Measurements from ENCODE around the gene MARCKS.
A peak's percentile ranks its signal among the peaks of the same experiment; 100 is the strongest.

MARCKS gene

GRCh38 chr6:113846577-113846976 lies 10.6 kb upstream of the MARCKS start:
- Histone ChIP-seq H3K27ac (ENCODE audit: extremely low read depth, low read depth, low read length) (no peak overlapping the region), H3K9me3 (ENCODE audit: control insufficient read depth, insufficient read depth, low read depth, low read length) (no peaks in the 10 kb centered on the region), H3K36me3 (ENCODE audit: control insufficient read depth in 2 of 2, insufficient read depth in 1 of 2, low read length in 2 of 2) (no peaks in the 10 kb centered on the region), H3K4me1 (ENCODE audit: control insufficient read depth, insufficient read depth, low read length) (no peaks in the 10 kb centered on the region), H3K4me3 (ENCODE audit: low read depth, low read length) (no peak overlapping the region)
- ChIA-PET POLR2A (interaction anchor here (0.6 to 2.0 kb wide), 2 partner anchors 12 to 227 kb away, joined by 3 to 8 read pairs; no protein-coding TSS in a partner anchor), CTCF (interaction anchor here (0.7 to 1.3 kb wide), 4 partner anchors 8 to 33 kb away, joined by 3 to 4 read pairs (median 3); no protein-coding TSS in a partner anchor)
- TF ChIP-seq IKZF3 (tag by site-specific recombination; IDR thresholded peaks at IDR 0.05) (no peak), ZNF837 (tag by site-specific recombination; IDR thresholded peaks at IDR 0.05) (no peak), ZNF138 (tag by site-specific recombination; IDR thresholded peaks at IDR 0.05; ENCODE audit: borderline replicate concordance) (no peak), ZNF768 (tag by site-specific recombination; IDR thresholded peaks at IDR 0.05) (no peak), KLF1 (tag by site-specific recombination; IDR thresholded peaks at IDR 0.05) (no peak), ZNF776 (tag by site-specific recombination; IDR thresholded peaks at IDR 0.05; ENCODE audit: borderline replicate concordance) (no peak), ZNF529 (tag by site-specific recombination; IDR thresholded peaks at IDR 0.05; ENCODE audit: insufficient replicate concordance) (no peak), ZXDB (tag by site-specific recombination; IDR thresholded peaks at IDR 0.05) (no peak), ZNF221 (tag by site-specific recombination; IDR thresholded peaks at IDR 0.05; ENCODE audit: borderline replicate concordance) (no peak)
- TF ChIP-seq, protein P1, sequence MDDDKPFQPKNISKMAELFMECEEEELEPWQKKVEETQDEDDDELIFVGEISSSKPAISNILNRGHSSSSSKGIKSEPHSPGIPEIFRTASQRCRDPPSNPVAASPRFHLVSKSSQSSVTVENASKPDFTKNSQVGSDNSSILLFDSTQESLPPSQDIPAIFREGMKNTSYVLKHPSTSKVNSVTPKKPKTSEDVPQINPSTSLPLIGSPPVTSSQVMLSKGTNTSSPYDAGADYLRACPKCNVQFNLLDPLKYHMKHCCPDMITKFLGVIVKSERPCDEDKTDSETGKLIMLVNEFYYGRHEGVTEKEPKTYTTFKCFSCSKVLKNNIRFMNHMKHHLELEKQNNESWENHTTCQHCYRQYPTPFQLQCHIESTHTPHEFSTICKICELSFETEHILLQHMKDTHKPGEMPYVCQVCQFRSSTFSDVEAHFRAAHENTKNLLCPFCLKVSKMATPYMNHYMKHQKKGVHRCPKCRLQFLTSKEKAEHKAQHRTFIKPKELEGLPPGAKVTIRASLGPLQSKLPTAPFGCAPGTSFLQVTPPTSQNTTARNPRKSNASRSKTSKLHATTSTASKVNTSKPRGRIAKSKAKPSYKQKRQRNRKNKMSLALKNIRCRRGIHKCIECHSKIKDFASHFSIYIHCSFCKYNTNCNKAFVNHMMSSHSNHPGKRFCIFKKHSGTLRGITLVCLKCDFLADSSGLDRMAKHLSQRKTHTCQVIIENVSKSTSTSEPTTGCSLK (tag by site-specific recombination; IDR thresholded peaks at IDR 0.05), result no peak

DNA sequence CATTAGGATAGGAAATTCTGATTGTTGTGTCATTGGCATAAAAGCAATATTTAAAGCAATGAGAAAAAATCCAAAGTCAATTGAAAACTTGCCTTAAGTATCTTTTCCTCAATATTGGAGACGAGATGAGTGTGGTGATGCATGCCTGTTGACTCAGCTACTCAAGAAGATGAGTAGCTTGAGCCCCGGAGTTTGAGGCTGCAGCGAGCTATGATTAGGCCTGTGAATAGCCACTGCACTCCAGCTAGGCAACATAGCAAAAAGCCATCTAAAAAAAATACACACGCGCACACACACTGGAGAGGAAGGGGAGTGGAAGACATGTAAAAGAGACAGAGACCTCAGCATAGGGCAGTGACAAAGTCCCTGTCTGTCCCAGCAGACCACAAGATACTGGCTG lies 9.7 kb upstream of the MARCKS start:
- H3K4me3 ChIP-seq (ENCODE audit: low read depth, low read length), result no peak overlapping the region
- H3K36me3 ChIP-seq (ENCODE audit: control insufficient read depth in 2 of 2, insufficient read depth in 1 of 2, low read length in 2 of 2), result no peaks in the 10 kb centered on the region
- no peak for TF ChIP-seq ZNF391 (tag by site-specific recombination; IDR thresholded peaks at IDR 0.05; ENCODE audit: borderline replicate concordance, low read depth)
- no peaks in the 10 kb centered on the region for H3K4me1 ChIP-seq (ENCODE audit: control insufficient read depth, insufficient read depth, low read length)
- no peak overlapping the region for H3K27ac ChIP-seq (ENCODE audit: extremely low read depth, low read depth, low read length)
- H3K9me3 ChIP-seq (ENCODE audit: control insufficient read depth, insufficient read depth, low read depth, low read length), result no peaks in the 10 kb centered on the region
- POLR2A ChIA-PET, result interaction anchor here (2.0 kb wide), 1 partner anchor 11 kb away, joined by 8 read pairs; no protein-coding TSS in a partner anchor
- CTCF ChIA-PET, result interaction anchor here (0.6 to 1.3 kb wide), 6 partner anchors 8 to 1057 kb away, joined by 3 to 6 read pairs (median 4); no protein-coding TSS in a partner anchor

GRCh38 chr6:113848280-113848679 lies 8.9 kb upstream of the MARCKS start:
- ChIA-PET POLR2A (interaction anchor here (2.0 kb wide), 1 partner anchor 10 kb away, joined by 8 read pairs; no protein-coding TSS in a partner anchor), CTCF (no interaction called here)
- Histone ChIP-seq H3K4me3 (ENCODE audit: low read depth, low read length) (no peak overlapping the region), H3K4me1 (ENCODE audit: control insufficient read depth, insufficient read depth, low read length) (no peaks in the 10 kb centered on the region), H3K36me3 (ENCODE audit: control insufficient read depth in 2 of 2, insufficient read depth in 1 of 2, low read length in 2 of 2) (no peaks in the 10 kb centered on the region), H3K9me3 (ENCODE audit: control insufficient read depth, insufficient read depth, low read depth, low read length) (no peaks in the 10 kb centered on the region), H3K27ac (ENCODE audit: extremely low read depth, low read depth, low read length) (no peak overlapping the region)
- TF ChIP-seq PRDM1 (tag by site-specific recombination; IDR thresholded peaks at IDR 0.05) (peak; percentile 28; the same call in 1 of the 2 replicates), ZNF239 (tag by site-specific recombination; IDR thresholded peaks at IDR 0.05) (peak; percentile 73; the same call in 1 of the 2 replicates)
- TF ChIP-seq, protein P2, sequence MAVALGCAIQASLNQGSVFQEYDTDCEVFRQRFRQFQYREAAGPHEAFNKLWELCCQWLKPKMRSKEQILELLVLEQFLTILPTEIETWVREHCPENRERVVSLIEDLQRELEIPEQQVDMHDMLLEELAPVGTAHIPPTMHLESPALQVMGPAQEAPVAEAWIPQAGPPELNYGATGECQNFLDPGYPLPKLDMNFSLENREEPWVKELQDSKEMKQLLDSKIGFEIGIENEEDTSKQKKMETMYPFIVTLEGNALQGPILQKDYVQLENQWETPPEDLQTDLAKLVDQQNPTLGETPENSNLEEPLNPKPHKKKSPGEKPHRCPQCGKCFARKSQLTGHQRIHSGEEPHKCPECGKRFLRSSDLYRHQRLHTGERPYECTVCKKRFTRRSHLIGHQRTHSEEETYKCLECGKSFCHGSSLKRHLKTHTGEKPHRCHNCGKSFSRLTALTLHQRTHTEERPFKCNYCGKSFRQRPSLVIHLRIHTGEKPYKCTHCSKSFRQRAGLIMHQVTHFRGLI (tag by site-specific recombination; IDR thresholded peaks at IDR 0.05), result no peak

DNA sequence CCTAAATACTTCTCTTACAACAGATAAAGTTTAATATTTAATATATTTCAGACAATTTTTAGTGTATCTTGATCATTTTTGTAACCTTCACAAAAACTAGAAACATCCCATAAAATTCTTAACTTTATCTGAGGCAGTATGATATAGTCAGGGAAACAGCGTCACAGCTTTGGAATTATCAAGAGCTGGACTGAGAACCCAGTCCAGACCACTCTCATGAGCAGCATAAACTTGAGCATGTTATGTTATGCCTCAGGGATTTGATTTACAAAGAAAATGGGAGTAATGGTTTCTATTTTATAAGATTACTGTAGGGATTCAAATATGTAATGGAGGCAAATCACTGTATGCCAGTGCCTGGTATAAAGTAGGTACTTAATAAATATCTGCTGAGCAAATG lies 8.3 kb upstream of the MARCKS start:
- H3K4me1 ChIP-seq (ENCODE audit: control insufficient read depth, insufficient read depth, low read length), result no peaks in the 10 kb centered on the region
- TF ChIP-seq ZNF174 (tag by site-specific recombination; IDR thresholded peaks at IDR 0.05) (no peak), ZNF654 (tag by site-specific recombination; IDR thresholded peaks at IDR 0.05; ENCODE audit: low read depth) (no peak), IKZF3 (tag by site-specific recombination; IDR thresholded peaks at IDR 0.05) (no peak), ZNF23 (tag by site-specific recombination; IDR thresholded peaks at IDR 0.05; ENCODE audit: borderline replicate concordance) (no peak), ZNF311 (tag by site-specific recombination; IDR thresholded peaks at IDR 0.05; ENCODE audit: borderline replicate concordance) (no peak)
- TF ChIP-seq, protein P3, sequence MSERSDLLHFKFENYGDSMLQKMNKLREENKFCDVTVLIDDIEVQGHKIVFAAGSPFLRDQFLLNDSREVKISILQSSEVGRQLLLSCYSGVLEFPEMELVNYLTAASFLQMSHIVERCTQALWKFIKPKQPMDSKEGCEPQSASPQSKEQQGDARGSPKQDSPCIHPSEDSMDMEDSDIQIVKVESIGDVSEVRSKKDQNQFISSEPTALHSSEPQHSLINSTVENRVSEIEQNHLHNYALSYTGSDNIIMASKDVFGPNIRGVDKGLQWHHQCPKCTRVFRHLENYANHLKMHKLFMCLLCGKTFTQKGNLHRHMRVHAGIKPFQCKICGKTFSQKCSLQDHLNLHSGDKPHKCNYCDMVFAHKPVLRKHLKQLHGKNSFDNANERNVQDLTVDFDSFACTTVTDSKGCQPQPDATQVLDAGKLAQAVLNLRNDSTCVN (tag by site-specific recombination; optimal IDR thresholded peaks at IDR 0.05), result no peak
- POLR2A ChIA-PET, result no interaction called here
- no peaks in the 10 kb centered on the region for H3K9me3 ChIP-seq (ENCODE audit: control insufficient read depth, insufficient read depth, low read depth, low read length)
- no peak overlapping the region for H3K27ac ChIP-seq (ENCODE audit: extremely low read depth, low read depth, low read length)
- CTCF ChIA-PET, result no interaction called here
- H3K4me3 ChIP-seq (ENCODE audit: low read depth, low read length), result no peak overlapping the region
- no peaks in the 10 kb centered on the region for H3K36me3 ChIP-seq (ENCODE audit: control insufficient read depth in 2 of 2, insufficient read depth in 1 of 2, low read length in 2 of 2)
